Ectodermal cell (in vitro differentiated cells): ENCODE results near the gene CBX6. TPM values are rescaled to one million over a fixed set of nuclear protein-coding genes. Genes with fewer than 3 reads are reported as not detected.
"Not testable (repeated sequence)": the region's sequence is repeated elsewhere in the genome, so short reads cannot be mapped to it uniquely, and the experiment has no call there.

Experiments
- H3K27ac ChIP-seq: 2 replicates; pipeline ENCODE4 v1.7.0; 2013; ENCODE audit warnings: mild to moderate bottlenecking, low read depth, low read length; ENCODE audit not compliant: insufficient read depth, poor library complexity, severe bottlenecking
- H3K27me3 ChIP-seq: 2 replicates; pipeline ENCODE4 v1.7.0; 2013; ENCODE audit warnings: mild to moderate bottlenecking, low read length; ENCODE audit not compliant: insufficient read depth, control insufficient read depth, poor library complexity, severe bottlenecking
- H3K36me3 ChIP-seq: one replicate; pipeline ENCODE4 v1.7.0; 2013; ENCODE audit warnings: low read length; ENCODE audit not compliant: control insufficient read depth, insufficient read depth
- H3K4me1 ChIP-seq: one replicate; pipeline ENCODE4 v1.7.0; 2013; ENCODE audit warnings: low read length; ENCODE audit not compliant: control insufficient read depth, insufficient read depth
- H3K4me3 ChIP-seq: 2 replicates; pipeline ENCODE4 v1.7.0; 2013; ENCODE audit warnings: low read depth, low read length, control low read depth; ENCODE audit not compliant: insufficient read depth
- H3K9me3 ChIP-seq: 2 replicates; pipeline ENCODE4 v1.7.0; 2013; ENCODE audit warnings: mild to moderate bottlenecking, low read length, moderate library complexity; ENCODE audit not compliant: control insufficient read depth
- WGBS, 2 experiments: methylation state at CpG; one replicate each; pipeline ENCODE4 v1.1.7; 2013; ENCODE audit warnings: missing lambda C conversion rate in 2 of 2; 5-methylcytosine and 5-hydroxymethylcytosine counted together
- polyA plus RNA-seq, 4 experiments: library from polyadenylated mRNA; stranded (reverse); fragments of 50-300 nt; gene quantifications; one replicate each; pipeline ENCODE4 v1.2.3, GENCODE V29; 2013

CBX6 gene
- polyA plus RNA-seq (2013, experiment 1 of 4), result 22.6 TPM
- polyA plus RNA-seq (2013, experiment 2 of 4), result 22.5 TPM
- polyA plus RNA-seq (2013, experiment 3 of 4), result 17.0 TPM
- polyA plus RNA-seq (2013, experiment 4 of 4), result 17.3 TPM

DNA sequence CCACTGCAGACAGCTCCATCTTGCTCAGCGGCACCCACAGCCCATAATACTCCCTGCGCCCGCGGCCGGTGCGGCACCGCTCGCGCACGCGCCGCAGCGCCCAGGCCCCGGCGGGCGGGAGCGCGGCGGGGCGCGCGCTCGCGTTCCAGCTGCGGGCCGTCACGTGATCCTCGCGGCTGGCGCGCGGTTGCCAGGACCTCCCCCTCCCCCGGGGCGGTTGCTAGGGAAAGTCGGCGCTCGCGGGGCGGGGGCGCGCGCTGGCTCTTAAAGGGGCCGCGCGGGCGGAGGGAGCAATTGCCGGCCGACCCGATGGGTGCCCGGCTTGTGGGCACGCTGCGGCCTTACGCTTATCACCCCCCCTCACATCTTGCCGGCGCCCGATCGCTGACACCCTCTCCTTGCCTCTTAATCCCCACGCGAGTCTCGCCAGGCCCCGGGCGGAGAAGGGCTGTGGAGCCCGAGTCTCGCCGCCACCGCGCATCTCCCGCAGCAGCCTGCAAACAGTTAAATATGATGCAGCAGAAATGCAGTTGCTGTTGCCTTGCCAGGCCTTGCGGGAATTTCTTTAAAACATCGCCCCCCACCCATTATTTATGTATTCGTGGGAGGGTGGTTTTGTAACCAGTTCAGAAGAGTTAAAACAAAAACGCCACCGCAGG, at the start of gene CBX6:
Gene CBX6 (minus strand): TSS at position 45 of the 659 bp plus-strand sequence. CDS start 26 bp downstream, at position 19.
- H3K27me3 ChIP-seq, result no peaks in the 10 kb centered on the region
- WGBS, 2 experiments, result 0% methylated on average over 73 of the region's 73 CpGs
- peaks cover 4% of the 10 kb centered on the region for H3K36me3 ChIP-seq
- H3K9me3 ChIP-seq, result no peaks in the 10 kb centered on the region
- H3K27ac ChIP-seq, result peak within 1 kb of the TSS; percentile 84
- H3K4me1 ChIP-seq, result peaks cover 10% of the 10 kb centered on the region
- peak within 1 kb of the TSS; percentile 83 for H3K4me3 ChIP-seq

DNA sequence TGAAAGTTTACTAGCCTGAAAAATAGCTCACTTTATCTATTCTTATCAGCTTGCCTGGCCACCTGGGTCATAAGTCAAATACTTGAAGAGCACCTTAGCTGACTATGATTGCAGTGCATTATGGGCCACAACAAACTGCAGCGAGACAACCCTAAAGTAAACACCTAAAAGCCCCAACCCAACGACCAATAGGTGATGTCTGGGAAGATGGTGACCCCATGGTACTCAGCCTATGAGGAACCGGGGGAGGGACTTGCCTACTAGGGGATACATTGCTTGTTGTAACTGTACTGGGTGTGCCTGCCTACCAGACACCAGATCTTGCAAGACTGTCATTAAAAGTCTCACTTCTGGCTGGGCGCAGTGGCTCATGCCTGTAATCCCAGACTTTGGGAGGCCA, 49.8 kb upstream of the CBX6 start:
- Histone ChIP-seq H3K4me1 (no peaks in the 10 kb centered on the region), H3K27me3 (peaks cover 2% of the 10 kb centered on the region), H3K9me3 (no peaks in the 10 kb centered on the region), H3K27ac (no peak overlapping the region), H3K36me3 (no peaks in the 10 kb centered on the region), H3K4me3 (no peak overlapping the region)
- 85 to 88% methylated on average over 4 of the region's 4 CpGs for WGBS, 2 experiments

DNA sequence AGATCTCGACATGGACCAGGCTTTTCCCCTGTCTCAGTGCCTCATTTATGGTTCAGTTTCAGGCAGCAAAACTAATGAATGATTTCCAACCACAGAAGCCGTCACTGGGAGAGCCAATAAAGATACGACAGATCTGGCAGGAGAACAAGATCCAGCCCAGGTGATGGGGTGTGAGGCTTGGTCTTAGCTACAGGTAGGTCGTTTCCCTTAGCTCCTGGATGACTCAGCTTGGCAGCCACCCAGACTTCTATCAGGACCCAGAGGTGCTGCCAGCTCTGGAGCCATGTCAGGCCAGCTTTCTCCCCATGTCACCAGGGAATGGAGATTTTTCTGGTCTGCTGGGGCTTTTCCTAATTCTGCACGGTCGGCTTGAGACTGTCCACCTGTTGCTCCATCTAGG, 49.1 kb upstream of the CBX6 start:
- Histone ChIP-seq H3K36me3 (no peaks in the 10 kb centered on the region), H3K4me3 (no peak overlapping the region), H3K4me1 (no peaks in the 10 kb centered on the region), H3K9me3 (no peaks in the 10 kb centered on the region), H3K27ac (no peak overlapping the region), H3K27me3 (peaks cover under 1% of the 10 kb centered on the region)
- 87 to 90% methylated on average over 6 of the region's 6 CpGs for WGBS, 2 experiments

DNA sequence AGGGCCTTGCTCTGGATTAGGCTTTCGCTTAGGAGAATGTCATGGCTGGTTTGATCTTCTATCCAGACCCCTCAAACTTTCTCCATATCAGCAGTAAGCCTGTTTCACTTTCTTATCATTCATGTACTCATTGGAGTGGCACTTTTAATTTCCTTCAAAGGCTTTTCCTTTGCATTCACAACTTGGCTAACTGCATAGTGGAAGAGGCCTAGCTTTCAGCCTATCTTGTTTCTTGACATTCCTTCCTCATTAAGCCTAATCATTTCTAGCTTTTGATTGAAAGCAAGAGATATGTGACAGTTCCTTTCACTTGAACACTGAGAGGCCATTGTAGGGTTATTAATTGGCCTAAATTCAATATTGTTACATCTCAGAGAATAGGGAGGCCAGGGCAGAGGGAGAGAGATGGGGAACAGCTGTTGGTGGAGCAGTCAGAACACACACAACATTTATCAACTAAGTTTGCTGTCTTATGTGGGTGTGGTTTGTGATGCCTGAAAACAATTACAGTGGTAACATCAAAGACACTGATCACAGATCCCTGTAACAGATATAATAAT, 47.7 kb upstream of the CBX6 start:
- no peaks in the 10 kb centered on the region for H3K9me3 ChIP-seq
- no peak overlapping the region for H3K27ac ChIP-seq
- WGBS, 2 experiments, result 97 to 100% methylated on average over 1 of the region's 1 CpG
- H3K36me3 ChIP-seq, result no peaks in the 10 kb centered on the region
- H3K4me1 ChIP-seq, result no peaks in the 10 kb centered on the region
- no peak overlapping the region for H3K4me3 ChIP-seq
- H3K27me3 ChIP-seq, result peaks cover 3% of the 10 kb centered on the region

DNA sequence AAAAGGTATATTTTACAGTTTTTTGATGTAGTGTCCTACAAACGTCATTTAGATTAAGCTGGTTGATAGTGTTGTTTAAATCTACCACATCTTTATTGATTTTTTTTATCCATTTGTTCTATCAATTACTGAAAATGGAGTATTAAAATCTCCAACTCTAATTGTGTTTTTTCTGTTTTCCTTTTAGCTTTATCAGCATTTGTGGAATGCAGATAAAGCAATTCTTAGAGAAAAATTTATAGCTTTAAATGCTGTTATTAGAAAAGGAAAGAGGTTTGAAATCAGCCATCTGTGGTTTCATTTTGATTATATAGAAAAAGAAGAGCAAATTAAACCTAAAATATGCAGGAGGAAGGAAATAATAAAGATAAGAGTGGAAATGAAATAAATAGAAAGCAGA, 39.4 kb upstream of the CBX6 start:
- H3K9me3 ChIP-seq, result no peaks in the 10 kb centered on the region
- no peak overlapping the region for H3K27ac ChIP-seq
- no peak overlapping the region for H3K4me3 ChIP-seq
- H3K36me3 ChIP-seq, result no peaks in the 10 kb centered on the region
- H3K4me1 ChIP-seq, result no peaks in the 10 kb centered on the region
- no CpG with 5 or more reads among the region's 1 CpG for WGBS, 2 experiments
- H3K27me3 ChIP-seq, result peaks cover 3% of the 10 kb centered on the region

DNA sequence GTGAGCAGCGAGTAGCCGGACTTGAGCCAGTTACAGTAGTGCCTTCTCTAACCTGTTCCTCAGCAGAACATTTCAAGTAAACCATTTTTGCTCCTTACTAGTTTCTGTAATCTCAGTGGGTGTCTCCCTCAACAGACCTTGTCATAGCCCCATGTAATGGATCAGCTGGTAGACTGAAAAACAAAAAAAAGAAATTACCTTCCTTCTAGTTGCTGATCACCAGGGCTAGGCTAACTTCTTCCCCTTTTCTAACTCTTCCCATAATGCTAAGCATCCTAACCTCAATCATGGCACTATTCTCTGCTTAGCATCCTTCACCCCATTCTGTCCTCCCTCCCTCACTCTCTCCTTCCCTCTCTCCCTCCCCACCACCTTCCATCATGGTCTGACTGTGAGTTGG, 35.8 kb upstream of the CBX6 start:
- 87 to 97% methylated on average over 2 of the region's 2 CpGs for WGBS, 2 experiments
- peaks cover 4% of the 10 kb centered on the region for H3K9me3 ChIP-seq
- no peaks in the 10 kb centered on the region for H3K4me1 ChIP-seq
- no peak overlapping the region for H3K27ac ChIP-seq
- no peaks in the 10 kb centered on the region for H3K36me3 ChIP-seq
- H3K4me3 ChIP-seq, result no peak overlapping the region
- no peaks in the 10 kb centered on the region for H3K27me3 ChIP-seq

DNA sequence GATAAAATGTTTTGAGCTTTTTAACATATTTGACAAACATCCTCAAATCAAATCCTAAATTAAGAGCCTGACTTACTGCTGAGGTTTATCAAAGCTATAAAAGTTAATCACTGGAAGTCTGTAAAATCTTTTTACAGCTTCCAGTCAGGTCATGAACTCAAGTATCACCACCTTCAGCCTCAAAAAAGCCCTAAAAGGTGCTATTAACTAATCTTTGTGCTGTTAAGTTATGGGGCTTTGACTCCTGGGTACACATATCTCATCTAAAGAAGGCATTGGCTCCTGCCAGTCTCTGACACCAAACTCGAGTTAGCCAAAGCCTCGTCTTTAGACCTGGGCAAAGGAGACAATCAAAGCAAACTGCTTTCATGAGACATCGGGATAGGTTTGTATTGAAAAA, 34.0 kb upstream of the CBX6 start:
- Histone ChIP-seq H3K9me3 (peaks cover 4% of the 10 kb centered on the region), H3K4me3 (no peak overlapping the region), H3K4me1 (no peaks in the 10 kb centered on the region), H3K27me3 (no peaks in the 10 kb centered on the region), H3K36me3 (no peaks in the 10 kb centered on the region), H3K27ac (no peak overlapping the region)
- 89 to 94% methylated on average over 2 to 3 of the region's 3 CpGs for WGBS, 2 experiments

DNA sequence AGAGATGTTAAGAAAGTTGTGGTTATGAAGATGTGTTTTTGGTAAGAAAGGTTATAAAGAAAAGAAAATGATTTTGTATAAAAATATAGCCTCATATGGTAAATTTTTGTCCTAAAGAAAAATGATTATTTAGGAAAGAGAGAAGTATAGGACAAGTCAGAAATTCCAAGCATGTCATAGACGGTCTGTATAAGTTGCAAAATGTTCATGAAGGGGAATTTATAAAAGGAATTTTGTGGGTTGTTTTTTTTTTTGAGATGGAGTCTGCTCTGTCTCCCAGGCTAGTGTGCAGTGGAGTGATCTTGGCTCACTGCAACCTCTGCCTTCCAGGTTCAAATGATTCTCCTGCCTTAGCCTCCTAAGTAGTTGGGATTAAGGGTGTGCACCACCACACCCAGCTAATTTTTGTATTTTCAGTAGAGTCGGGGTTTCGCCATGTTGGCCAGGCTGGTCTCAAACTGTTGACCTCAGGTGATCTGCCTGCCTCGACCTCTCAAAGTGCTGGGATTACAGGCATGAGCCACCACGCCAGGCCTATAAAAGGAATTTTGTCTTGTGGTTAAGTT, 32.1 kb upstream of the CBX6 start:
- H3K4me1 ChIP-seq, H3K27ac ChIP-seq, H3K9me3 ChIP-seq, H3K4me3 ChIP-seq, H3K27me3 ChIP-seq, H3K36me3 ChIP-seq: not testable (repeated sequence)
- 58 to 66% methylated on average over 5 of the region's 5 CpGs for WGBS, 2 experiments

DNA sequence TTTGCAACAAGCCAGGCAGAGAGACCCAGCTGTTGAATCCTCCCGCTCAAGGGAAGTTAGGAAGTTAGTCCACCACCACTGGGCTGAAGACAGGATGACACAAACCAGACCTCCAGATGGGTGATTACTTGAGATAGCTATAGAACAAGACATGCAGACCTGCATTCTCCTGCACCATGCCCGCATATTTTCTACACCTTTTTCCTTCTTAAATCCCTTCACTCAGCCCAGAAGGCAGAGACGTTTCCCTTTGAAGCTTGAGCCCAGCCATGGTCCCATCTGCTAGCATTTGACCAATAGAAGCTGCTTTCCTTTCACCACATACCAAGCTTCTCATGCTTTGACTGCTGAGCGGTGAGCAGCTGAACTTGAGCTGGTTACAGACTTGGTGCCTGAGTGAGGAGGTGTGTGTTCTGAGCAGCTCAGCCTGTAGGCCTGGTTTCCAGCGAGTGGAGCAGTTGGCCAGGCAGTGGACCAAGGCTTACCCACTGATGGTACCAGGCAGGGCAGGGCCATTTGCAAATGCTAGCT, 29.2 kb upstream of the CBX6 start:
- Histone ChIP-seq H3K27me3 (no peaks in the 10 kb centered on the region), H3K4me1 (no peaks in the 10 kb centered on the region)

DNA sequence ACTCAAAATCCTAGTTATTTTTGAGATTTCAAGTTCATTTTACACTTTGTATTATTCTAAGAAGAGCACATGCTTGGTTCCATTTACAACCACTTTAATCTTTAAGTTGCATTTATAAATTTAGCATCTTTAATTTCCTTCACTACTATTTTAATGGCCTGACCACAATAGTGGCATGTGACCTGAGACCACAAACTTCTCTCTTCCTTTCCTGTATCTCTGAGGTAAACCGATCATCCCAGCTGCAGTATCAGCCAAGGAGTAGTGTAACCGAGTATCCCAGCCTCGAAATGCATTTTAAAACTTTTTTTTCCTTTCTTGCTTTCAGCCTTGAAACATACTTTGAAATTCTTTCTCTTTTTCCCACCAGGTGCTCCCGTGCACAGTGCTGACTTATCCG, 28.7 kb upstream of the CBX6 start:
- Histone ChIP-seq H3K27me3 (no peaks in the 10 kb centered on the region), H3K27ac (no peak overlapping the region), H3K4me1 (no peaks in the 10 kb centered on the region), H3K9me3 (peaks cover 4% of the 10 kb centered on the region), H3K4me3 (no peak overlapping the region), H3K36me3 (no peaks in the 10 kb centered on the region)
- WGBS, 2 experiments, result 89 to 92% methylated on average over 5 of the region's 5 CpGs

More for the DNA sequence above, 29.2 kb upstream of the CBX6 start:
- 84 to 90% methylated on average over 5 of the region's 5 CpGs for WGBS, 2 experiments
- Histone ChIP-seq H3K9me3 (peaks cover 4% of the 10 kb centered on the region), H3K4me3 (no peak overlapping the region), H3K27ac (no peak overlapping the region), H3K36me3 (no peaks in the 10 kb centered on the region)
